Measurements from ENCODE around the gene GIGYF2. TPM values are rescaled to one million over a fixed set of nuclear protein-coding genes. Genes with fewer than 3 reads are reported as not detected.

Gene GIGYF2
- total RNA-seq, 4 donors from 2014 or later, result 54.2 to 64.7 (median 59.9) TPM

DNA sequence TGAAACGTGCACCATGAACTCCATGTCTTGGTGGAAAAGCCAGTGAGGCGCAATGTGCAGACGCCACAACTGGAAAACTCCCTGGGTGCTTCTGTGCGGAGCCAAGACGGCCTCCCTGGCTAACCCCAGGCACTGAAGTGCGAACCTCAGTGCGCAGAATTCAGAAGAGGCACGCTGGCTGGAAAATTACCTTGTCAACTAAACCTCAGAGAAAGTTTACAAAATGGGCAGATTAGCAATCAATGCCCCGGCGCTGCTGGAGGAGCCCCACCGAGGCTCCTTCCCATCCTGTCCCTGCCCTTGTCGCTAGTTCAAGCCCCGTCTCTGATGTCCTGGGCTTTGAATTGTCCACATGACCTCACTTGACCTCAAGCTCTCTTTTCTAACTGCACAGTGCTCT is 195.1 kb downstream of the GIGYF2 start:
- TF ChIP-seq EP300 (IDR thresholded peaks at IDR 0.05) (no peak), POLR2A (IDR thresholded peaks at IDR 0.05; ENCODE audit: low read depth) (no peak), POLR2AphosphoS5 (IDR thresholded peaks at IDR 0.05) (no peak)
- TF ChIP-seq, protein P1, sequence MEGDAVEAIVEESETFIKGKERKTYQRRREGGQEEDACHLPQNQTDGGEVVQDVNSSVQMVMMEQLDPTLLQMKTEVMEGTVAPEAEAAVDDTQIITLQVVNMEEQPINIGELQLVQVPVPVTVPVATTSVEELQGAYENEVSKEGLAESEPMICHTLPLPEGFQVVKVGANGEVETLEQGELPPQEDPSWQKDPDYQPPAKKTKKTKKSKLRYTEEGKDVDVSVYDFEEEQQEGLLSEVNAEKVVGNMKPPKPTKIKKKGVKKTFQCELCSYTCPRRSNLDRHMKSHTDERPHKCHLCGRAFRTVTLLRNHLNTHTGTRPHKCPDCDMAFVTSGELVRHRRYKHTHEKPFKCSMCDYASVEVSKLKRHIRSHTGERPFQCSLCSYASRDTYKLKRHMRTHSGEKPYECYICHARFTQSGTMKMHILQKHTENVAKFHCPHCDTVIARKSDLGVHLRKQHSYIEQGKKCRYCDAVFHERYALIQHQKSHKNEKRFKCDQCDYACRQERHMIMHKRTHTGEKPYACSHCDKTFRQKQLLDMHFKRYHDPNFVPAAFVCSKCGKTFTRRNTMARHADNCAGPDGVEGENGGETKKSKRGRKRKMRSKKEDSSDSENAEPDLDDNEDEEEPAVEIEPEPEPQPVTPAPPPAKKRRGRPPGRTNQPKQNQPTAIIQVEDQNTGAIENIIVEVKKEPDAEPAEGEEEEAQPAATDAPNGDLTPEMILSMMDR (IDR thresholded peaks at IDR 0.05), result no peak
- no peak for DNase-seq (ENCODE audit: extremely low spot score)
- H3K36me3 ChIP-seq, result no peaks in the 10 kb centered on the region

DNA sequence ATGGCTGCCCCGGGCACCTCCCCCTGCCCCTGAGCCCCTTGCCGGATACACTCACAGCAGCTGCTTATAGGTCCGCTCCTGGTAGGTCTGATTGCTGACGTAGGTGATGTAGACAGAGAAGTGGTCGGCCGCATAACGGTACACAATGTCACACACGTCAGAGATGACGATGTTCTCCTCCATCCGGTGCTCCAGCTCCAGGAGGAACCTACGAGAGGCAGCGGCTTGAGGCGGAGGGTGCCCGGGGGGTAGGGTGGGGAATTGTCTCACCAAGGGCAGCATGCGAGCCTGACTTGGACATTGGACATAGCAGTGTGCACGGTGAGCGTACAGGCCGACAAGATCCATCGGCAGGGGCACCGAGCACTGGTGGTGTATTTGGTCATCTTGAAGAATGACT is 195.7 kb downstream of the GIGYF2 start:
- no peak for TF ChIP-seq EP300 (IDR thresholded peaks at IDR 0.05)
- TF ChIP-seq, protein P1 (IDR thresholded peaks at IDR 0.05), result no peak
- TF ChIP-seq POLR2A (IDR thresholded peaks at IDR 0.05; ENCODE audit: low read depth), result no peak
- no peak for TF ChIP-seq POLR2AphosphoS5 (IDR thresholded peaks at IDR 0.05)
- no peak overlapping the region for H3K4me3 ChIP-seq
- no peaks in the 10 kb centered on the region for H3K36me3 ChIP-seq
- no peak for DNase-seq (ENCODE audit: extremely low spot score)
- no peak overlapping the region for H3K27ac ChIP-seq (replicated peaks in 1 of 4)
- WGBS, result 98% methylated on average over 19 of the region's 20 CpGs
- H3K9me3 ChIP-seq, result no peaks in the 10 kb centered on the region
- peaks cover 0 to 6% (median 0%) of the 10 kb centered on the region in 4 donors for H3K4me1 ChIP-seq
- intact Hi-C loops (cut with DNase I), result no loop called here
- H3K27me3 ChIP-seq, result peaks cover 0 to 81% (median 0%) of the 10 kb centered on the region in 4 donors

More for the DNA sequence above, 195.1 kb downstream of the GIGYF2 start:
- no peaks in the 10 kb centered on the region for H3K9me3 ChIP-seq
- H3K4me3 ChIP-seq, result no peak overlapping the region
- peaks cover 0 to 81% (median 0%) of the 10 kb centered on the region in 4 donors for H3K27me3 ChIP-seq
- 86% methylated on average over 13 of the region's 13 CpGs for WGBS
- intact Hi-C loops (cut with DNase I), result no loop called here
- peaks cover 0 to 6% (median 0%) of the 10 kb centered on the region in 4 donors for H3K4me1 ChIP-seq
- no peak overlapping the region for H3K27ac ChIP-seq (replicated peaks in 1 of 4)

DNA sequence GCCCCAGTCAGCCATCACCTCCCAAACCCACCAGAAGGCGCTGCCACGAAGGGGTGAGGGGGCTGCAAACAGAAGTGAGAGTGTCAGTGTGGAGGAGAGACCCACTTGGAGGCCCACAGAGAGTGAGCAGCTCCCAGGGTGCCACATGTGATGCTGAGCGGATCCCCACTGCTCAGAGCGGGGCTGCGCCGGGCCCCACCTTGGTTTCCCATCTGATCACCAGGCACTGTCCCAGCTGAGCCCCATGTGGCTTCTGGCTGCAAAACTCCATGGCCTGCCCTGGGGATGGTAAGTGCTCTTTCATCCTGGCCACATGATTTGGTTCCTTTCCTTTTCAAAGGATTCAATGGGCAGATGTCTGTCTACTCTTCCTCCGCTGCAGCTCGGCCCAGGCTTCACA is 196.7 kb downstream of the GIGYF2 start:
- TF ChIP-seq POLR2AphosphoS5 (IDR thresholded peaks at IDR 0.05), result no peak
- TF ChIP-seq POLR2A (IDR thresholded peaks at IDR 0.05; ENCODE audit: low read depth), result no peak
- TF ChIP-seq, protein P1 (IDR thresholded peaks at IDR 0.05), result no peak
- TF ChIP-seq EP300 (IDR thresholded peaks at IDR 0.05), result no peak
- Histone ChIP-seq H3K27ac (replicated peaks in 1 of 4) (no peak overlapping the region), H3K4me1 (peaks cover 0 to 6% (median 0%) of the 10 kb centered on the region in 4 donors), H3K9me3 (no peaks in the 10 kb centered on the region), H3K27me3 (peaks cover 0 to 71% (median 0%) of the 10 kb centered on the region in 4 donors), H3K36me3 (no peaks in the 10 kb centered on the region), H3K4me3 (no peak overlapping the region)
- no peak for DNase-seq (ENCODE audit: extremely low spot score)
- intact Hi-C loops (cut with DNase I), result no loop called here
- 99% methylated on average over 8 of the region's 8 CpGs for WGBS

DNA sequence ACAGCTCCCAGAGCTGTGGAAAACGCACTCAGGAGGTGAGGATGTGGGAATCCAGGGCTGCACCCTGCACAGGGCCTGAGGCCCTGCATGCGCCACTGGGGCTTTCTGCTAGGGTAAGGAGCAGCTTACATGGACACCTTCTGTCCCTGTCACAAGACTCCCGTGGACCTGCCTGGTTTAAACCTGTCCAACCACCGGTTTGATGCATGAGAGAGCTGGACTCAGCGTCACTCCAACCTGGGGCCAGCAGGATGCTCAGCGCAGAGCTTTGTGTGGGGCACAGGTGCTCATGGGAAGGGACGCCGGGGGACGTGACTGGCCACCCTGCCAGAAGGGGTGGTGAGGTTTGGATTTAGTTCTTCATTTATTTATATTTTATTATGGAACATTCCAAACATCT is 197.1 kb downstream of the GIGYF2 start:
- intact Hi-C loops (cut with DNase I), result no loop called here
- Histone ChIP-seq H3K4me1 (peaks cover 0 to 6% (median 0%) of the 10 kb centered on the region in 4 donors), H3K9me3 (no peaks in the 10 kb centered on the region), H3K27ac (replicated peaks in 1 of 4) (no peak overlapping the region), H3K4me3 (no peak overlapping the region), H3K36me3 (no peaks in the 10 kb centered on the region), H3K27me3 (peaks cover 0 to 67% (median 0%) of the 10 kb centered on the region in 4 donors)
- no peak for DNase-seq (ENCODE audit: extremely low spot score)
- WGBS, result 83% methylated on average over 9 of the region's 9 CpGs
- TF ChIP-seq POLR2A (IDR thresholded peaks at IDR 0.05; ENCODE audit: low read depth) (no peak), EP300 (IDR thresholded peaks at IDR 0.05) (no peak), POLR2AphosphoS5 (IDR thresholded peaks at IDR 0.05) (no peak)
- TF ChIP-seq, protein P1 (IDR thresholded peaks at IDR 0.05), result no peak

DNA sequence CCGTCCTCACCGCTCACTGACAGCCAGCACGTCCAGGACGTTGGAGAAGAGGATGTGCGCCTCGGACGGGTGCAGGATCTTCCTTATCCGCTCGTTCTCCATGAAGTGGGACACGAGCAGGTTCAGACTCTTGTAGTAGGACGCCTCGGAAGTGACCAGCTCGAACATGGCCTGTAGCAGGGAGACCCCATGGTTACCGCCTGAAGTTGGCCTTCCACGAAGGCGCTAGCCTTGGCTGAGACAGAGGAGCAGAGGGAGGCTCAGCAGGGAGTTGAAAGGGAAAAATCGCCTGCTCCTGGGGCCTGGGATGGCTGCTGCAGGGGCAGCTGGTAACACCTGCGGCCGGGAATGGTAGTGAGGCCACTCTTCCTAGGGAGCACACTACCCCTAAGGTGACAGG is 197.6 kb downstream of the GIGYF2 start:
- WGBS, result 88% methylated on average over 18 of the region's 19 CpGs
- no peak overlapping the region for H3K27ac ChIP-seq (replicated peaks in 1 of 4)
- no peak for DNase-seq (ENCODE audit: extremely low spot score)

More for the DNA sequence above, 197.6 kb downstream of the GIGYF2 start:
- Histone ChIP-seq H3K4me3 (no peak overlapping the region), H3K9me3 (no peaks in the 10 kb centered on the region), H3K27me3 (peaks cover 0 to 63% (median 0%) of the 10 kb centered on the region in 4 donors), H3K4me1 (peaks cover 0 to 6% (median 0%) of the 10 kb centered on the region in 4 donors), H3K36me3 (no peaks in the 10 kb centered on the region)
- intact Hi-C loops (cut with DNase I), result no loop called here
- TF ChIP-seq, protein P1 (IDR thresholded peaks at IDR 0.05), result no peak
- no peak for TF ChIP-seq POLR2A (IDR thresholded peaks at IDR 0.05; ENCODE audit: low read depth)
- no peak for TF ChIP-seq EP300 (IDR thresholded peaks at IDR 0.05)
- TF ChIP-seq POLR2AphosphoS5 (IDR thresholded peaks at IDR 0.05), result no peak

All from esophagus muscularis mucosa (tissue), 4 donors.